Spleen (tissue), 7 donors: ENCODE data around the gene SH3D19.

Experiments used
- POLR2A ChIP-seq, 3 donors: fragments of 450-650 bp; IDR thresholded peaks; one replicate each; pipeline ENCODE4 v1.5.1; 2017; ENCODE audit warnings: antibody characterized with exemption in 3 of 3, mild to moderate bottlenecking in 1 of 3
- POLR2AphosphoS5 ChIP-seq, 3 donors: sonication (generic); formaldehyde crosslinking; IDR thresholded peaks; one replicate each; pipeline ENCODE4 v1.5.1; 2017; ENCODE audit warnings: antibody characterized with exemption in 3 of 3
- TF ChIP-seq, protein P1 (sequence below), 11 experiments: fragments of 200-600 bp in 7 of 11; fragments of 450-650 bp in 4 of 11; sonication (generic) in 4 of 11; IDR thresholded peaks in 8 of 11; conservative IDR thresholded peaks in 3 of 11; 1 replicate in 7 of 11; 2 replicates in 4 of 11; pipeline versions ENCODE4 v1.4.0 to v1.8.0; 2016 to 2021; ENCODE audit warnings: antibody characterized with exemption in 11 of 11, inconsistent platforms in 4 of 11, mild to moderate bottlenecking in 1 of 11
- donor health status: DM: no; HTN: no; CAD: no; lungs with moderate emphysema.
- donor health status: DM: no; HTN: no; CAD: no.
- donor health status: DM: no; HTN: no; CAD: no.

DNA sequence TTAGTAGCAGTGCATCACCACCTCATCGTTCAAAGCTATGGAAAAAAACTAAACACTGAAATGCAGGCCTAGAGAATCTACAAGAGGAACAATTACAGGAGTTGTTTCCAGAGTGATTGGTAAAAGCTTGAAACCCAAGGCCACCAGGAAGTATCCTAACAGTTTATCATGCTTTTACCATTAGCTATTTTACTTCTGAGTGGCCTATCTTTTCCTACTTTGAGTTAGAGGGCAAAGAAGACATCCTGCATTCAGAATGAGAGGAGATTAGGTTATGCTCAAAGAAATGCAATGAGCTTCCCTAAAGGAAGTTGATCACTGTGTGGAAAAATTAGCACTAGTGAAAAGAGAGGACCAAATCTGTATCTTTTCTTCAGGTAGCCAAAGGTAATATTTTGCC, 118.2 kb downstream of the SH3D19 start:
- TF ChIP-seq, protein P1, sequence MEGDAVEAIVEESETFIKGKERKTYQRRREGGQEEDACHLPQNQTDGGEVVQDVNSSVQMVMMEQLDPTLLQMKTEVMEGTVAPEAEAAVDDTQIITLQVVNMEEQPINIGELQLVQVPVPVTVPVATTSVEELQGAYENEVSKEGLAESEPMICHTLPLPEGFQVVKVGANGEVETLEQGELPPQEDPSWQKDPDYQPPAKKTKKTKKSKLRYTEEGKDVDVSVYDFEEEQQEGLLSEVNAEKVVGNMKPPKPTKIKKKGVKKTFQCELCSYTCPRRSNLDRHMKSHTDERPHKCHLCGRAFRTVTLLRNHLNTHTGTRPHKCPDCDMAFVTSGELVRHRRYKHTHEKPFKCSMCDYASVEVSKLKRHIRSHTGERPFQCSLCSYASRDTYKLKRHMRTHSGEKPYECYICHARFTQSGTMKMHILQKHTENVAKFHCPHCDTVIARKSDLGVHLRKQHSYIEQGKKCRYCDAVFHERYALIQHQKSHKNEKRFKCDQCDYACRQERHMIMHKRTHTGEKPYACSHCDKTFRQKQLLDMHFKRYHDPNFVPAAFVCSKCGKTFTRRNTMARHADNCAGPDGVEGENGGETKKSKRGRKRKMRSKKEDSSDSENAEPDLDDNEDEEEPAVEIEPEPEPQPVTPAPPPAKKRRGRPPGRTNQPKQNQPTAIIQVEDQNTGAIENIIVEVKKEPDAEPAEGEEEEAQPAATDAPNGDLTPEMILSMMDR (IDR thresholded peaks at IDR 0.05 in 8 of 11, conservative IDR thresholded peaks at IDR 0.05 in 3 of 11), result no peak
- no peak for TF ChIP-seq POLR2A (IDR thresholded peaks at IDR 0.05)
- no peak for TF ChIP-seq POLR2AphosphoS5 (IDR thresholded peaks at IDR 0.05)
